ENCODE measurements around the gene PHPT1.

The PHPT1 gene

GRCh38 chr9:136868644-136869043, 19.4 kb downstream of the PHPT1 start:
- TF ChIP-seq YY1 (IDR thresholded peaks at IDR 0.05; ENCODE audit: low read depth) (no peak), FOXM1 (IDR thresholded peaks at IDR 0.05; ENCODE audit: borderline replicate concordance, low read depth) (no peak), EP300 (IDR thresholded peaks at IDR 0.05; ENCODE audit: borderline replicate concordance) (no peak), CREB1 (IDR thresholded peaks at IDR 0.05; ENCODE audit: low read depth) (no peak), NFIC (IDR thresholded peaks at IDR 0.05) (no peak), RAD21 (IDR thresholded peaks at IDR 0.05; ENCODE audit: low read depth) (no peak), CEBPB (IDR thresholded peaks at IDR 0.05) (no peak), ZBTB7A (IDR thresholded peaks at IDR 0.05; ENCODE audit: low read depth) (no peak), TAF1 (IDR thresholded peaks at IDR 0.05; ENCODE audit: low read depth) (no peak), TCF12 (IDR thresholded peaks at IDR 0.05; ENCODE audit: low read depth) (no peak)
- TF ChIP-seq, protein P1, sequence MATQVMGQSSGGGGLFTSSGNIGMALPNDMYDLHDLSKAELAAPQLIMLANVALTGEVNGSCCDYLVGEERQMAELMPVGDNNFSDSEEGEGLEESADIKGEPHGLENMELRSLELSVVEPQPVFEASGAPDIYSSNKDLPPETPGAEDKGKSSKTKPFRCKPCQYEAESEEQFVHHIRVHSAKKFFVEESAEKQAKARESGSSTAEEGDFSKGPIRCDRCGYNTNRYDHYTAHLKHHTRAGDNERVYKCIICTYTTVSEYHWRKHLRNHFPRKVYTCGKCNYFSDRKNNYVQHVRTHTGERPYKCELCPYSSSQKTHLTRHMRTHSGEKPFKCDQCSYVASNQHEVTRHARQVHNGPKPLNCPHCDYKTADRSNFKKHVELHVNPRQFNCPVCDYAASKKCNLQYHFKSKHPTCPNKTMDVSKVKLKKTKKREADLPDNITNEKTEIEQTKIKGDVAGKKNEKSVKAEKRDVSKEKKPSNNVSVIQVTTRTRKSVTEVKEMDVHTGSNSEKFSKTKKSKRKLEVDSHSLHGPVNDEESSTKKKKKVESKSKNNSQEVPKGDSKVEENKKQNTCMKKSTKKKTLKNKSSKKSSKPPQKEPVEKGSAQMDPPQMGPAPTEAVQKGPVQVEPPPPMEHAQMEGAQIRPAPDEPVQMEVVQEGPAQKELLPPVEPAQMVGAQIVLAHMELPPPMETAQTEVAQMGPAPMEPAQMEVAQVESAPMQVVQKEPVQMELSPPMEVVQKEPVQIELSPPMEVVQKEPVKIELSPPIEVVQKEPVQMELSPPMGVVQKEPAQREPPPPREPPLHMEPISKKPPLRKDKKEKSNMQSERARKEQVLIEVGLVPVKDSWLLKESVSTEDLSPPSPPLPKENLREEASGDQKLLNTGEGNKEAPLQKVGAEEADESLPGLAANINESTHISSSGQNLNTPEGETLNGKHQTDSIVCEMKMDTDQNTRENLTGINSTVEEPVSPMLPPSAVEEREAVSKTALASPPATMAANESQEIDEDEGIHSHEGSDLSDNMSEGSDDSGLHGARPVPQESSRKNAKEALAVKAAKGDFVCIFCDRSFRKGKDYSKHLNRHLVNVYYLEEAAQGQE (IDR thresholded peaks at IDR 0.05; ENCODE audit: low read depth), result no peak
- TF ChIP-seq, protein P2, sequence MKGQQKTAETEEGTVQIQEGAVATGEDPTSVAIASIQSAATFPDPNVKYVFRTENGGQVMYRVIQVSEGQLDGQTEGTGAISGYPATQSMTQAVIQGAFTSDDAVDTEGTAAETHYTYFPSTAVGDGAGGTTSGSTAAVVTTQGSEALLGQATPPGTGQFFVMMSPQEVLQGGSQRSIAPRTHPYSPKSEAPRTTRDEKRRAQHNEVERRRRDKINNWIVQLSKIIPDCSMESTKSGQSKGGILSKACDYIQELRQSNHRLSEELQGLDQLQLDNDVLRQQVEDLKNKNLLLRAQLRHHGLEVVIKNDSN (IDR thresholded peaks at IDR 0.05), result no peak

DNA sequence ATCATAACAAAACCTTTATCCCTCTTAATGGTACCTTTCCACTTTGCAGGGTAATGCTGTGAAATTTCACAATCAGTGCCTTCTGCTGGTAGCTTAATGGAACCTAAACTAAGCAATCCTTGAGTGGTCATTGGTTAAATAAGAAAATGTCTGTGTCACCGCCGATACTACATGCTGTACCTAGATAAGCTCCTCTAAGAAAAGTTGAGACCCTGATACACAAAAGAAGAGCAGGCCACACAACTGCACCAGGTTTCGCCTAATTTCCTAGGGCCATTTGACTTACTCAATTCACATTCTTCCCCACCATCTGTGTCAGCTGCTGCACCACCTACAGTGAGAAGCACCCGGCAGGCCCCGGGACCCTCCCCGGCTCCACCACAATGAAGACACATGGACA, 25.9 kb downstream of the PHPT1 start:
- TF ChIP-seq EP300 (IDR thresholded peaks at IDR 0.05; ENCODE audit: borderline replicate concordance), result no peak
- no peak for TF ChIP-seq TEAD4 (IDR thresholded peaks at IDR 0.05)
- no peak for TF ChIP-seq FOXM1 (IDR thresholded peaks at IDR 0.05; ENCODE audit: borderline replicate concordance, low read depth)
- no peak for TF ChIP-seq TCF12 (IDR thresholded peaks at IDR 0.05; ENCODE audit: low read depth)
- TF ChIP-seq YY1 (IDR thresholded peaks at IDR 0.05; ENCODE audit: low read depth), result no peak
- TF ChIP-seq RAD21 (IDR thresholded peaks at IDR 0.05; ENCODE audit: low read depth), result no peak
- no peak for TF ChIP-seq MAX (IDR thresholded peaks at IDR 0.05)
- TF ChIP-seq NFIC (IDR thresholded peaks at IDR 0.05), result no peak
- TF ChIP-seq TAF1 (IDR thresholded peaks at IDR 0.05; ENCODE audit: low read depth), result no peak
- no peak for TF ChIP-seq ZBTB7A (IDR thresholded peaks at IDR 0.05; ENCODE audit: low read depth)
- no peak for TF ChIP-seq CREB1 (IDR thresholded peaks at IDR 0.05; ENCODE audit: low read depth)
- TF ChIP-seq, protein P2 (IDR thresholded peaks at IDR 0.05), result no peak

- TF ChIP-seq EP300 (IDR thresholded peaks at IDR 0.05; ENCODE audit: borderline replicate concordance) (no peak), NFIC (IDR thresholded peaks at IDR 0.05) (no peak), RAD21 (IDR thresholded peaks at IDR 0.05; ENCODE audit: low read depth) (no peak), ZBTB7A (IDR thresholded peaks at IDR 0.05; ENCODE audit: low read depth) (no peak), TCF12 (IDR thresholded peaks at IDR 0.05; ENCODE audit: low read depth) (no peak), TAF1 (IDR thresholded peaks at IDR 0.05; ENCODE audit: low read depth) (no peak), TEAD4 (IDR thresholded peaks at IDR 0.05) (no peak), MAX (IDR thresholded peaks at IDR 0.05) (no peak), EGR1 (IDR thresholded peaks at IDR 0.05) (no peak), YY1 (IDR thresholded peaks at IDR 0.05; ENCODE audit: low read depth) (no peak), CEBPB (IDR thresholded peaks at IDR 0.05) (no peak)
- TF ChIP-seq, protein P2 (IDR thresholded peaks at IDR 0.05), result no peak
- TF ChIP-seq, protein P1 (IDR thresholded peaks at IDR 0.05; ENCODE audit: low read depth), result no peak
These were observed 27.3 kb downstream of the PHPT1 start for GRCh38 chr9:136876476-136876875.

DNA sequence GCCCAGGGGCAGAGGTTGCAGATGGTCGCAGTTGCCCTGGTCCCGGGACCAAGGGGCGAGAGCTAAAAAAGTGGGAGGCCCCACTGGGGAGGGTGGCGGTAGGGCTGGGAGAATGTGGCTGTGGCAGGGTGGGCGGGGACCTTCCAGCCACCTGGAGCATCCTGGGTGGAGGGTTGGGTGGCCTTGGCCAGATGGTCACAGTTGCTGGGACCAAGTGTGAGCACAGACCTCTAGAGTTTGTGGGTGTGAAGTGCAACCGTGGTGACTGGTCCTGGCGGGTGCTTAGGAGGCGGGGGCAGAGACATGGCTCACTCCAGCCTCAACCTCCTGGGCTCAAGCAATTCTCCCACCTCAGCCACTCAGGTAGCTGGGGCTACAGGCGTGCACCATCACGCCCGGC, 31.4 kb downstream of the PHPT1 start:
- no peak for TF ChIP-seq YY1 (IDR thresholded peaks at IDR 0.05; ENCODE audit: low read depth)
- no peak for TF ChIP-seq TAF1 (IDR thresholded peaks at IDR 0.05; ENCODE audit: low read depth)
- no peak for TF ChIP-seq NFIC (IDR thresholded peaks at IDR 0.05)
- no peak for TF ChIP-seq FOXM1 (IDR thresholded peaks at IDR 0.05; ENCODE audit: borderline replicate concordance, low read depth)
- TF ChIP-seq TCF12 (IDR thresholded peaks at IDR 0.05; ENCODE audit: low read depth), result no peak
- TF ChIP-seq ZBTB7A (IDR thresholded peaks at IDR 0.05; ENCODE audit: low read depth), result no peak
- no peak for TF ChIP-seq CEBPB (IDR thresholded peaks at IDR 0.05)
- no peak for TF ChIP-seq EP300 (IDR thresholded peaks at IDR 0.05; ENCODE audit: borderline replicate concordance)
- TF ChIP-seq, protein P2 (IDR thresholded peaks at IDR 0.05), result no peak
- TF ChIP-seq CREB1 (IDR thresholded peaks at IDR 0.05; ENCODE audit: low read depth), result no peak
- no peak for TF ChIP-seq MAX (IDR thresholded peaks at IDR 0.05)
- TF ChIP-seq, protein P1 (IDR thresholded peaks at IDR 0.05; ENCODE audit: low read depth), result no peak
- TF ChIP-seq TEAD4 (IDR thresholded peaks at IDR 0.05), result no peak
- TF ChIP-seq EGR1 (IDR thresholded peaks at IDR 0.05), result no peak
- TF ChIP-seq RAD21 (IDR thresholded peaks at IDR 0.05; ENCODE audit: low read depth), result no peak

Data from Ishikawa (cell line).